OCI-LY7 (cell line): ENCODE results near the gene ATP6AP1. TPM values are rescaled to one million over a fixed set of nuclear protein-coding genes. Genes with fewer than 3 reads are reported as not detected.

ENCODE experiments used
- BruUV-seq: library from RNA; stranded (reverse); fragments of 400-500 nt; replicated peaks from 2 replicates; lab custom pipeline; 2021; lab: Mats Ljungman, UMichigan
- CTCF ChIA-PET: fragments of 300-600 bp; sonication (Branson Sonifier 250); formaldehyde crosslinking; loops from one replicate; lab custom pipeline; 2022; ENCODE audit warnings: antibody characterized with exemption; ENCODE audit not compliant: unreplicated experiment; lab: Charles Lee
- POLR2A ChIA-PET: fragments of 300-600 bp; sonication (Branson Sonifier 250); formaldehyde crosslinking; loops from one replicate; lab custom pipeline; 2022; ENCODE audit warnings: antibody characterized with exemption; lab: Charles Lee
- DNase-seq: peaks from one replicate; pipeline ENCODE4 v3.0.0-alpha.2; 2015; ENCODE audit warnings: low spot score
- H2AFZ ChIP-seq: fragments of 200-600 bp; sonication (generic), shearing (Covaris generic); 2 replicates; pipeline ENCODE4 v1.6.1; 2014; ENCODE audit warnings: mild to moderate bottlenecking, antibody characterized with exemption, low read length, moderate library complexity
- H3K27ac ChIP-seq: fragments of 200-600 bp; sonication (generic); 2 replicates; pipeline ENCODE4 v1.5.1; 2014; ENCODE audit warnings: mixed run types, low read depth, mild to moderate bottlenecking, moderate library complexity, low read length, inconsistent platforms; ENCODE audit not compliant: poor library complexity, severe bottlenecking
- H3K36me3 ChIP-seq: fragments of 200-600 bp; sonication (generic); 2 replicates; pipeline ENCODE4 v1.6.1; 2014; ENCODE audit warnings: mild to moderate bottlenecking, antibody characterized with exemption, low read length, moderate library complexity, mixed read lengths; ENCODE audit not compliant: insufficient read depth
- H3K4me1 ChIP-seq: fragments of 200-600 bp; sonication (generic); 2 replicates; pipeline ENCODE4 v1.5.1; 2014; ENCODE audit warnings: mild to moderate bottlenecking, low read length; ENCODE audit not compliant: insufficient read depth, poor library complexity, severe bottlenecking
- H3K4me2 ChIP-seq: fragments of 200-600 bp; sonication (generic); 2 replicates; pipeline ENCODE4 v1.6.1; 2014; ENCODE audit warnings: mild to moderate bottlenecking, low read length
- H3K4me3 ChIP-seq: fragments of 200-600 bp; sonication (generic); 2 replicates; pipeline ENCODE4 v1.5.1; 2014; ENCODE audit warnings: mild to moderate bottlenecking, low read depth, low read length; ENCODE audit not compliant: poor library complexity, severe bottlenecking
- H3K79me2 ChIP-seq: fragments of 200-600 bp; sonication (generic); 2 replicates; pipeline ENCODE4 v1.6.1; 2016; ENCODE audit warnings: low read depth, mild to moderate bottlenecking, low read length, moderate library complexity, mixed read lengths; ENCODE audit not compliant: insufficient read depth
- H3K9me2 ChIP-seq: fragments of 200-600 bp; sonication (generic); 2 replicates; pipeline ENCODE4 v1.6.1; 2016; ENCODE audit warnings: mild to moderate bottlenecking, low read length, mixed read lengths; ENCODE audit not compliant: insufficient read depth
- H3K9me3 ChIP-seq: fragments of 200-600 bp; sonication (generic); 2 replicates; pipeline ENCODE4 v1.6.1; 2014; ENCODE audit warnings: mild to moderate bottlenecking, mixed run types, low read length, mixed read lengths
- H4K20me1 ChIP-seq: fragments of 200-600 bp; sonication (generic); 2 replicates; pipeline ENCODE4 v1.6.1; 2014; ENCODE audit warnings: mild to moderate bottlenecking, antibody characterized with exemption, low read length, moderate library complexity, mixed read lengths; ENCODE audit not compliant: insufficient read depth
- EZH2phosphoT487 ChIP-seq: fragments of 200-600 bp; sonication (generic); IDR thresholded peaks from 2 replicates; pipeline ENCODE4 v1.6.1; 2018; ENCODE audit warnings: low read depth, borderline replicate concordance, mild to moderate bottlenecking, mixed run types, antibody characterized with exemption, low read length, moderate library complexity, mixed read lengths
- intact Hi-C: fragments of 100-400 bp; cut with micrococcal nuclease; formaldehyde crosslinking; loops from one replicate; pipeline ENCODE4 v1.10.0; 2022; ENCODE audit not compliant: unreplicated experiment
- total RNA-seq, 2 experiments: library from RNA; depleted of rRNA in 1 of 2; stranded (reverse); fragments of >200 nt in 1 of 2; shearing (Covaris generic) in 1 of 2; gene quantifications; 2 replicates each; pipeline ENCODE4 v1.2.3, GENCODE V29; 2014 to 2022
- TF ChIP-seq, protein P1 (sequence below): fragments of 200-600 bp; sonication (generic); conservative IDR thresholded peaks from 2 replicates; pipeline ENCODE4 v1.5.1; 2014; ENCODE audit warnings: mild to moderate bottlenecking, antibody characterized with exemption, low read length, moderate library complexity, mixed read lengths

The ATP6AP1 gene
- total RNA-seq, 2 experiments from 2014 or later = 26.4 to 39.5 TPM

DNA sequence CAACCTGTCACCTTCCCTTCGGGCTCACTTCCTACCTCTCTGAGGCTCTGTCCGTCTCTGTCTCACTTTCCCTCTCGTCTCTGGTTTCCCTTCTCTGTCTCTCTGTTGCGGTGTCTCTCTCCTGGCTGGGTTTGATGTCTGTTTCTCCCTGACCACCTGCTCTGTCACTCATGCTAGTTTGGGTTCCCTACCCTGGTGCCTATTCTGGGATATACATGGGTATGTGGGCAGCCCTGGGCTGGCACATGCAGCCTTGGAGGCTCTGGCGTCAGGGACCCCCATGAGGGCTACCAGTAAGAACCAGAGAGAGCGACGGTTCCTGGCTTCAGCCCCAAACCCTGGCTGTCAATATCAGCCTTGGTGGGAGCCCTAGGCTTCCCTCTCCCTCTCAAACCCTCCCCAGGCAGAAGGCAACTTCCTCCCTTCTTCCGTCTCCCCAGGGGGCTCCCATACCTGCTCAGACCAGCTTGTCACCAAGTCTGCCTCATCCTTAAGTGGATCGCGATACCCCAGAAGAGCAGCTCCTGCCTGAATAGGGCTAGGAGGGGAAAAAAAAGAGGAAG lies 19.7 kb upstream of the ATP6AP1 start:
- H3K27ac ChIP-seq = no peak overlapping the region
- peaks cover 24% of the 10 kb centered on the region for H3K4me1 ChIP-seq
- H3K4me3 ChIP-seq = peak overlapping the region; percentile 3
- ChIA-PET POLR2A (no interaction called here), CTCF (no interaction called here)
- intact Hi-C loops = no loop called here
- DNase-seq = no peak
- peaks cover 6% of the 10 kb centered on the region; the same call in 1 of the 2 replicates for H3K36me3 ChIP-seq
- H3K9me2 ChIP-seq = no peaks in the 10 kb centered on the region
- H4K20me1 ChIP-seq = no peaks in the 10 kb centered on the region
- peak overlapping the region; percentile 36; the same call in 1 of the 2 replicates for H2AFZ ChIP-seq
- TF ChIP-seq, protein P1, sequence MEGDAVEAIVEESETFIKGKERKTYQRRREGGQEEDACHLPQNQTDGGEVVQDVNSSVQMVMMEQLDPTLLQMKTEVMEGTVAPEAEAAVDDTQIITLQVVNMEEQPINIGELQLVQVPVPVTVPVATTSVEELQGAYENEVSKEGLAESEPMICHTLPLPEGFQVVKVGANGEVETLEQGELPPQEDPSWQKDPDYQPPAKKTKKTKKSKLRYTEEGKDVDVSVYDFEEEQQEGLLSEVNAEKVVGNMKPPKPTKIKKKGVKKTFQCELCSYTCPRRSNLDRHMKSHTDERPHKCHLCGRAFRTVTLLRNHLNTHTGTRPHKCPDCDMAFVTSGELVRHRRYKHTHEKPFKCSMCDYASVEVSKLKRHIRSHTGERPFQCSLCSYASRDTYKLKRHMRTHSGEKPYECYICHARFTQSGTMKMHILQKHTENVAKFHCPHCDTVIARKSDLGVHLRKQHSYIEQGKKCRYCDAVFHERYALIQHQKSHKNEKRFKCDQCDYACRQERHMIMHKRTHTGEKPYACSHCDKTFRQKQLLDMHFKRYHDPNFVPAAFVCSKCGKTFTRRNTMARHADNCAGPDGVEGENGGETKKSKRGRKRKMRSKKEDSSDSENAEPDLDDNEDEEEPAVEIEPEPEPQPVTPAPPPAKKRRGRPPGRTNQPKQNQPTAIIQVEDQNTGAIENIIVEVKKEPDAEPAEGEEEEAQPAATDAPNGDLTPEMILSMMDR = no peak
- TF ChIP-seq EZH2phosphoT487 = no peak
- no peaks in the 10 kb centered on the region for H3K9me3 ChIP-seq
- no TSS peak for BruUV-seq
- peak overlapping the region; percentile 60 for H3K4me2 ChIP-seq
- no peaks in the 10 kb centered on the region for H3K79me2 ChIP-seq

DNA sequence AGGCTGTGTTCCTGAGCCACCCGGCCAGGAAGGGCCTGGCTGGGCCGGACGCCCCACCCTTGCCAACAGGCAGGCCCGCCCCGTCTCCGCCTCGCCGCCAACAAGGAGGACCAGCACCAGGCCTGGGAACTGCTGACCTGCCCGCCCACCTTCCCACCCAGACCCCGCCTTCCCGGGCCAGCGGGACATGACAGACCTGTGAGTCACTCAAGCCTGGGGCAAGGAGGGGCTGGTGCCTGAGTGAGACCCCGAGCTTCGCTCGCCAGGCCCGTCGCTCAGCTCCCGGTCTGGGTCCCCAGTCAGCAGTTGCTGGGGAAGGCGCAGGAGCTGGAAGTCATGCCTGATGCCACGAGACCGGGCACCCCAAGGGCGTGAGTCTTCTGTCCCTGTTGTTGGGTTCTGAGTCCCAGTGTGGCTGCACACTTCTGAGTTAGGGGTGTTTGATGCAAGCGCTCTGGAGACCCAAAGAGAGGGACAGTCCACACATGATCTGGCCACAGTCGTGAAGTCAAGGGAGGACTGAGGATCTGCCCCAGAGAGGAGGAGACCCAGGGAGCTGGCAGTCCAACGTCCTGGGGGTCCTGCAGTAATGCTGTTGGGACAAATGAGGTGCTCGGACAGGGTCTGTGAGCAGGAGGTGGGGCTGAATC lies 19.1 kb upstream of the ATP6AP1 start, which contains the start of gene DNASE1L1:
Gene DNASE1L1, minus strand, starts transcription at position 33 of the 650 bp plus-strand sequence. CDS start 3,686 bp downstream, outside the sequence.
- intact Hi-C loops = no loop called here
- ChIA-PET CTCF (no interaction called here), POLR2A (no interaction called here)
- BruUV-seq = no TSS peak
- H4K20me1 ChIP-seq = no peaks in the 10 kb centered on the region
- peaks cover 9% of the 10 kb centered on the region; the same call in 1 of the 2 replicates for H3K36me3 ChIP-seq
- TF ChIP-seq, protein P1 = no peak
- TF ChIP-seq EZH2phosphoT487 = no peak
- H3K4me3 ChIP-seq = peak within 1 kb of the TSS; percentile 3
- H2AFZ ChIP-seq = peak within 1 kb of the TSS; percentile 36; the same call in 1 of the 2 replicates
- DNase-seq = no peak
- H3K4me1 ChIP-seq = peaks cover 24% of the 10 kb centered on the region
- H3K9me3 ChIP-seq = no peaks in the 10 kb centered on the region
- peak within 1 kb of the TSS; percentile 60 for H3K4me2 ChIP-seq
- no peaks in the 10 kb centered on the region for H3K9me2 ChIP-seq
- no peak within 1 kb of the TSS for H3K27ac ChIP-seq
- H3K79me2 ChIP-seq = no peaks in the 10 kb centered on the region
